Measurements from ENCODE around the gene ZBTB12.
"Not testable (repeated sequence)": the region's sequence is repeated elsewhere in the genome, so short reads cannot be mapped to it uniquely, and the experiment has no call there.

The ZBTB12 gene

DNA sequence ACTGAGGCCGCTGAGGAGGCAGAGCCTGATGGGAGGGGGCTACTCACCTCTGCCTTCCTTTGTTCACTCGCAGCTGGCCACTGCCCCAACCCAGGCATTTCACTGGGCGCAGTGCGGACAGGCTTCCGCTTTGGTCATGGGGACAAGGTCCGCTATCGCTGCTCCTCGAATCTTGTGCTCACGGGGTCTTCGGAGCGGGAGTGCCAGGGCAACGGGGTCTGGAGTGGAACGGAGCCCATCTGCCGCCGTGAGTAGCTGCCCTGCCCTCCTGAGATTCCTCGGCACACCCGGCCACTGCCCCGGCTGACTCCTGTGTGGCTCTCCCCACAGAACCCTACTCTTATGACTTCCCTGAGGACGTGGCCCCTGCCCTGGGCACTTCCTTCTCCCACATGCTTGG is 31.7 kb upstream of the ZBTB12 start:
- TF ChIP-seq CTCF (IDR thresholded peaks at IDR 0.05; ENCODE audit: low read depth, low read length), result no peak
- no peak overlapping the region for H3K4me3 ChIP-seq (ENCODE audit: low read depth, low read length)

GRCh38 chr6:31932137-31932536 is 30.3 kb upstream of the ZBTB12 start:
- not testable (repeated sequence) for H3K4me3 ChIP-seq (ENCODE audit: low read depth, low read length)

- no peak for TF ChIP-seq CTCF (IDR thresholded peaks at IDR 0.05; ENCODE audit: low read depth, low read length)
- no peak overlapping the region for H3K4me3 ChIP-seq (ENCODE audit: low read depth, low read length)
Observed at GRCh38 chr6:31930962-31931361, 29.1 kb upstream of the ZBTB12 start.

GRCh38 chr6:31928672-31928939 is 26.7 kb upstream of the ZBTB12 start:
- no peak for TF ChIP-seq CTCF (IDR thresholded peaks at IDR 0.05; ENCODE audit: low read depth, low read length)
- no peak overlapping the region for H3K4me3 ChIP-seq (ENCODE audit: low read depth, low read length)

DNA sequence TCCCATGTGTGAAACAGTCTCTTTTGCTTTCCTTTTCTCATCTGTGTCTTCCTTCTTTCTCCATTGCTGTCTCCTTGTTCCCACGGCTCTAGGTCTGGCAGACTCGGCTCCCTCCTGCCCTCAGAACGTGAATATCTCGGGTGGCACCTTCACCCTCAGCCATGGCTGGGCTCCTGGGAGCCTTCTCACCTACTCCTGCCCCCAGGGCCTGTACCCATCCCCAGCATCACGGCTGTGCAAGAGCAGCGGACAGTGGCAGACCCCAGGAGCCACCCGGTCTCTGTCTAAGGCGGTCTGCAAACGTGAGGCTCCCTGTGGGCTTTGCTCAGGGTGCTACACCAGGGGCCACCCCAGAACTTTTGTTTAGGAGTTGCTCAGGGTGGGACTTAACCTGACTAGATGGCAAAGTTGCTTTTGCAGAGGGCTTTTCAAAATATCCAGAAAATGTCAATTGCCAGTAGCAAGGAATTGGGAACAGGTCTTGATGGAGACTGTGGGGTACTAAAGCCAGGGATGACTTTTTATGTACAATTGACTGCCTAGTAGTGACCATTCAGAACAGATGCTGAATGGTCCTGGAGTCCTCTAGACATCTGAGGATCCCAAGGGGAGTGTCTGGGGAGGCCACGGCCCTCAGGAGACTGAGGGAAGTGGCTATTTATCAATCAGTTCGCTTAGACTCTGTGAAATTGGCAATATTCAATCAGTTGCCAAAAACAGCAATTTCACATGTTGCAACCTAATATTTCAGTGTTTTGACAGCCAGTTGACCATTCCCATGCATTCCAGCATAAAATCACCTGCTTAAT is 26.2 kb upstream of the ZBTB12 start:
- no peak for TF ChIP-seq CTCF (IDR thresholded peaks at IDR 0.05; ENCODE audit: low read depth, low read length)
- H3K4me3 ChIP-seq (ENCODE audit: low read depth, low read length), result no peak overlapping the region

DNA sequence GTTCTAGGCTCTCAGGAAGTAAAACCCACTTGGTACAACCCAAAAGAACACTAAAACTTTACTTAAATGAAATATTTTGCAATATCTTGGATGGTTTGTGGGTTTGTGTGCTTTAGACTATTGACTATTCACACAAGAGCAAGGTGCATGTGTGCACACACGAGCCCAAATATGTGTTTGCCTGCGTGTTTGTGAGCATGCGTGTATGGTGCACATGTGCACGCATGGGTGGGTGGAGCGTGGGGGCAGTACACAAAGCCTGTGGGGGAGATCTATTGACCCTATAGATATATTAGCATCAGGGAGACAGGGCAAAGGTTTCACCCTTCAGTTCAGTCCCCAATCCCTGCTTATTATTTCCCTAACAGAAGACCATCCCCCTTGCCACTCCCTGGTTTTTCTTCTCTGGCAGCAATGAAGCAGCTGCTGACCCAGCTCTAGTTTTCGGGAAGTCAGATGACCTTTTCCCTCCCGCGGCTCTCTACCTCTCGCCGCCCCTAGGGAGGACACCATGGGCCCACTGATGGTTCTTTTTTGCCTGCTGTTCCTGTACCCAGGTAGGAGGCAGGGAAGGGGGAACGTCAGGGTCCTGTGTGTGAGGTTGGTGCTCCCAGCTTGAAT is 25.5 kb upstream of the ZBTB12 start, which contains the start of gene C2:
Gene C2 (plus strand): TSS at position 476 of the 621 bp plus-strand sequence. CDS start 36 bp downstream, at position 512.
- H3K4me3 ChIP-seq (ENCODE audit: low read depth, low read length), result no peak within 1 kb of the TSS
- TF ChIP-seq CTCF (IDR thresholded peaks at IDR 0.05; ENCODE audit: low read depth, low read length), result no peak

DNA sequence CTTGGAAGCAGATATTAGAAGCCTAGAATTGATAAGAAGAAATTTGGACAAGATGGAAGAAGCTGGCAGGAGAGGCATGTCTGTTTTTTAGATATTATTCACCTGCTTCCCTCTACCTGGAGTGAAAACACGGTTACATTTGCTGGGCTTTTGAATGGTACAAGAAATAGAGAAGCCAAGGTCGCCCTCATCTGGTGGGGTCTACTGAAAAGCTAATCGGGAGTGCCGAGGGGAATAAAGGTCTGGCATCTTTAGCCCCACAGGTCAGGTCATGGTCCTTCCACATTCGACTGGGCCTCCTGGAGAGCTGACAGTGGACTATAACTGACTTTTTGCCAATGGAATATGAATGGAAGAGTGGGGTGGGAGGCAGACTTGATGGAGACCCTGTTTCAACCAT is 21.1 kb upstream of the ZBTB12 start:
- H3K4me3 ChIP-seq (ENCODE audit: low read depth, low read length), result no peak overlapping the region
- no peak for TF ChIP-seq CTCF (IDR thresholded peaks at IDR 0.05; ENCODE audit: low read depth, low read length)
